Activated T-cell treated with anti-CD3 and anti-CD28 coated beads, Interleukin-2, amount 50 U/mL, for 4 hours (primary cell): ENCODE measurements around the gene BCL11B. TPM values are rescaled to one million over a fixed set of nuclear protein-coding genes. Genes with fewer than 3 reads are reported as not detected.
A peak's percentile ranks its signal among the peaks of the same experiment; 100 is the strongest.

Experiments used
- ATAC-seq, 2 donors: fragments of 200-7000 bp; cut with Tn5 transposase; one replicate each; pipeline ENCODE4 v1.10.0; 2021
- DNase-seq: peaks from one replicate; pipeline ENCODE4 v3.0.0-alpha.2; 2020
- H3K27me3 Mint-ChIP-seq: one replicate; pipeline ENCODE4 v1.8.0; 2021; ENCODE audit warnings: low read depth, mixed read lengths
- H3K36me3 Mint-ChIP-seq: one replicate; pipeline ENCODE4 v1.8.0; 2022; ENCODE audit warnings: mixed read lengths; ENCODE audit not compliant: insufficient read depth
- H3K4me1 Mint-ChIP-seq: one replicate; pipeline ENCODE4 v1.8.0; 2021; ENCODE audit warnings: low read depth, mixed read lengths
- H3K4me3 Mint-ChIP-seq: one replicate; pipeline ENCODE4 v1.8.0; 2021; ENCODE audit warnings: mild to moderate bottlenecking, moderate library complexity, mixed read lengths
- H3K9me3 Mint-ChIP-seq: one replicate; pipeline ENCODE4 v1.8.0; 2021; ENCODE audit warnings: mixed read lengths
- total RNA-seq, 3 donors: library from RNA; stranded (reverse); gene quantifications; one replicate each; pipeline ENCODE4 v1.2.1, GENCODE V29; 2021

BCL11B gene
- total RNA-seq, 3 donors from 2014 or later, result 54.6 to 64.6 (median 62.4) TPM

DNA sequence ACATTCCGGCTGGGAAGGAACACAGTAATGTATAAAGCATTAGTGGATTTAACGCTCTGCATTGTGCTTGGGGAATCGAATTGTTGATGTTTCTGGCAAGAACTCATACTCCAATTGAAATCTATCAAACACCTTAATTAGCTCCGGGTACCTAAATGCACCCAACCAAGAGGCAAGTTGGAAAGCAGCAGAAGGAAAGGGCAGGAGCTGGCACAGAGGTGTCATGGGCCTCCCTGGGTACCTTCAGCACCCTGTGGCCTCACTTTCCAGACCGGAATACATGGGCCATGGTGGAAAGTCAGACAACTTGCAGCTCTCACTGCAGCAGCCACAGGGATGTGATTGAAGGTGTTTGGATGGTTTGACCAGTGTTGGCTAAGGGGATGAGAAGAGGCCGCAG is 6.8 kb upstream of the BCL11B start:
- no peak for DNase-seq
- no peak for ATAC-seq
- H3K4me1 Mint-ChIP-seq, result peaks cover 33% of the 10 kb centered on the region

DNA sequence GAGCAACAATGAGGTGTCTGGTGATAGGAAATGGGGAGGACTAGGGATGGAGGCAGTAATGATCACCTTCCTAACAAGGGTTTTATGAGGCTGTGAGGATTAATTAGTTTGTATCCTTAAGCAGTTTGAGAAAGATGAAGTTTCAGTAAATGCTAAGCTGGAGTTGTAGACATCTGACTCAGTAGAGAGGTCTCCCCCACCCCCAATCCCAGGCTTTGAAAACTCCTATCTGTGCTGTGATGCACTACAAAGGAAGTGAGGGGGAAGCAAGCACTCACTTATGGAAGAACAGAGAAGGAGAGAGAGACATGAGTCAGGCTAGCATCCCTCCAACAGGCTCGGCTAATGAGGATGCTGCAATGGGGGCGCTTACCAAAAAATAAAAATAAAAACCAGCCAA is 5.5 kb upstream of the BCL11B start:
- no peak for DNase-seq
- no peak overlapping the region for H3K4me3 Mint-ChIP-seq
- H3K4me1 Mint-ChIP-seq, result peaks cover 40% of the 10 kb centered on the region

More for the DNA sequence above, 6.8 kb upstream of the BCL11B start:
- Mint-ChIP-seq H3K27me3 (no peaks in the 10 kb centered on the region), H3K36me3 (no peaks in the 10 kb centered on the region), H3K9me3 (no peaks in the 10 kb centered on the region), H3K4me3 (no peak overlapping the region)

DNA sequence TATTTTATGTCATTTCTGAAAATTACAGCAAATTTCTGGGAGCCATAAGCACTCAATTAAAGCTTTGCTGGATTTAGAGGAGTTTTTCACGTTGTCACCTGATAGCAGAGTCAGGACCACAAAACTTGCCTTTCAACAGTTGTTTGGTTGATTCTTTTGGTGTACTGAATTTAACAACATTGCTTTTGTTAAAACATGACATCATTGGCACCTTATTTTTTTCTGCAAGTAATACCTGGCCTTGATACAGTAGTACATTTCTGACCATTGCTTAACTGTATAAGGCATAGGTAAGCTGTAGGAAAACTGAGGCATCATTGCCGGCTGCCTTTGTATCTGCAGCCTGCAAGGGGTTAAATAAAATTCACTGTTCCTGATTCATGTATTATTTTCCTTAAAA is 4.5 kb upstream of the BCL11B start:
- no peaks in the 10 kb centered on the region for H3K9me3 Mint-ChIP-seq
- no peaks in the 10 kb centered on the region for H3K36me3 Mint-ChIP-seq
- DNase-seq (no peak), ATAC-seq (no peak)
- no peaks in the 10 kb centered on the region for H3K27me3 Mint-ChIP-seq
- no peak overlapping the region for H3K4me3 Mint-ChIP-seq
- H3K4me1 Mint-ChIP-seq, result peaks cover 43% of the 10 kb centered on the region

More for the DNA sequence above, 5.5 kb upstream of the BCL11B start:
- H3K27me3 Mint-ChIP-seq, result no peaks in the 10 kb centered on the region
- H3K36me3 Mint-ChIP-seq, result no peaks in the 10 kb centered on the region
- peak in 1 of 2 donors; percentile 15 for ATAC-seq
- no peaks in the 10 kb centered on the region for H3K9me3 Mint-ChIP-seq

DNA sequence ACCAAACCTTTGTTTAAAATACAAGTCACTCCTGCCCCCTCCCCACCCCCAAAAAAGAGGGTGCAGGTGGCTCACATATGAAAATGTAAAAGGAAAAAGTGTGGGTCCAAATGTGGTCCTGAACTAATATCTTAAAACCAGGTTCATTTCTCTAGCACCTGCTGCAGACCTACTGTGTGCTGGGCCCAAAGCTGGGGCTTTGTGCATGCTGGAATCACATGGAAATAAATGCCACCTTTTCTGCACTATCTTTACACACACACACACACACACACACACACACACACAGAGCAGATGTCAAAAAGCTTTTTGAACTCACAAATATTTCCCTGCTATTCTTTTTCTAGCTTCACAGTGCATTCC is 3.2 kb upstream of the BCL11B start:
- H3K36me3 Mint-ChIP-seq, result no peaks in the 10 kb centered on the region
- H3K27me3 Mint-ChIP-seq, result no peaks in the 10 kb centered on the region
- peak overlapping the region; percentile 87 for H3K4me3 Mint-ChIP-seq
- peaks cover 31% of the 10 kb centered on the region for H3K4me1 Mint-ChIP-seq
- H3K9me3 Mint-ChIP-seq, result no peaks in the 10 kb centered on the region
- ATAC-seq (no peak), DNase-seq (no peak)

DNA sequence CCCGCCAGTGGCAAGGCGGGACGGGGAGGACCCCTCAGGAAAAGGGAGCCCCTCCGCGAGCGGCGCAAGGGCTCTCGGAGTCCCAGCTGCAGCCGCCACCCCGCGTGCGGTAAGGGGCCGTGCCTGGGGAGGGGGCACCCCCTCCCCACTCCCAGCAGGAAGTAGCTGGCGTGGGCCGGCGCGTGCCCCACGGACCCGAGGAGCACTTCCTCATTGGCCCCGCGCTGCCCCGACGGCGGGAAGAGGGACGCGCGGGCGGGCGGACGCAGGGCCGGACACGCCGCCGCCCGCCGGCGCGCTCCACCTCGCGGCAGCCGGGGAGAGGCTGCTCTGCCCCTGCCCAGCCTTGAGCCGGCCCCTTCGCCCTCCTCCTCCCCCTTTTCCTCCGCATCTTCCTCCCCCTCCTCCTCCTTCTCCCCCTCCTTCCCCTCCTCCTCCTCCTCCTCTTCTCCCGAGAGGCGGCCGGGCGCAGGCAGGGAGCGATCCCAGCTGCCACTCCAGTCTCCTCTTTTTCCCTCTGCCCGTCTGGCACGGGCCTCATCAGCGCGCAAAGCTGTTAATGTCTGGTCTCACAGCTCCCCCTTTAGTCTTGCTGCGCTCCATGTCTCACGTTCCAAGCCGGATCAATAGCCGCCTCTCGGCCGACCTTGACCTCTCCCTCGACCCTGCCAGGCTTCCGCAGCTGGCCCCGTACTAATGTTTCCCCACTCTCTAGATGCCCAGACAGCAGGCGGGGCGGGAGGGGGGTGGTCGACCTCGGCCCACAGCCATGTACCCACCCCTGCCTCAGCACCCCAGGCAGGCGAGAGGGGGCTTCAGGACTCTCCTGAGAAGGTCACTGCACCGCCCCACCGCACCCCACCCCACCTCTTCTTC is 2.6 kb upstream of the BCL11B start:
- Mint-ChIP-seq H3K9me3 (no peaks in the 10 kb centered on the region), H3K4me3 (peak overlapping the region; percentile 99), H3K36me3 (no peaks in the 10 kb centered on the region), H3K27me3 (no peaks in the 10 kb centered on the region), H3K4me1 (peaks cover 31% of the 10 kb centered on the region)
- peak; percentile 13 to 14 for ATAC-seq
- DNase-seq, result peak; percentile 49

DNA sequence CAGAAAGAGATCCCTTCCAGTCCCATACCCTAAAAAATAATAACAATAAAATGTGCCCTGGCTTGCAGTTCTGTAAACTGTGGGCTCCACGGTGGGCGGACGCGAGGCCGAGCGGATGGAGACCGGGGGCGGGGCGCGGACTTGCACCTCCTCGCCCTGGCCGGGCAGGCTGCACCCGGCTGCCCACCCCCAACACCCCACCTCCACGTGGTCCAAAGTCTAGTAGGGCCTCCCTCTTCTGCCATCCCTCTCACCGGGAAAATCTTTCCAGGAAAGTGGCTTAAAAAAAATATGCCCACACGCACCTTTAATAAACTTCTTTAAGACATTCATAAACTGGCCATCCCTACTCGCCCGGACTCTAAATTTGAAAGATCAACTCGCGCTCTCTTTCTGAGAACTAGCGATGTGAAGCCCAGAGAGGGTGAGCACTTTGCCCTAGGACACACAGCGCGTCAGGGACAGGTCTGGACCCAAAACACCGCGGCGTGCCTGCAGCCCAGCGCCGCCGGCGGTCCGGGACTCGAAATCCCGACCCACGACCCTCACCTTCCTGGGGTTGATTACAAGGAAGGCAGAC is 1.9 kb upstream of the BCL11B start:
- H3K9me3 Mint-ChIP-seq, result no peaks in the 10 kb centered on the region

DNA sequence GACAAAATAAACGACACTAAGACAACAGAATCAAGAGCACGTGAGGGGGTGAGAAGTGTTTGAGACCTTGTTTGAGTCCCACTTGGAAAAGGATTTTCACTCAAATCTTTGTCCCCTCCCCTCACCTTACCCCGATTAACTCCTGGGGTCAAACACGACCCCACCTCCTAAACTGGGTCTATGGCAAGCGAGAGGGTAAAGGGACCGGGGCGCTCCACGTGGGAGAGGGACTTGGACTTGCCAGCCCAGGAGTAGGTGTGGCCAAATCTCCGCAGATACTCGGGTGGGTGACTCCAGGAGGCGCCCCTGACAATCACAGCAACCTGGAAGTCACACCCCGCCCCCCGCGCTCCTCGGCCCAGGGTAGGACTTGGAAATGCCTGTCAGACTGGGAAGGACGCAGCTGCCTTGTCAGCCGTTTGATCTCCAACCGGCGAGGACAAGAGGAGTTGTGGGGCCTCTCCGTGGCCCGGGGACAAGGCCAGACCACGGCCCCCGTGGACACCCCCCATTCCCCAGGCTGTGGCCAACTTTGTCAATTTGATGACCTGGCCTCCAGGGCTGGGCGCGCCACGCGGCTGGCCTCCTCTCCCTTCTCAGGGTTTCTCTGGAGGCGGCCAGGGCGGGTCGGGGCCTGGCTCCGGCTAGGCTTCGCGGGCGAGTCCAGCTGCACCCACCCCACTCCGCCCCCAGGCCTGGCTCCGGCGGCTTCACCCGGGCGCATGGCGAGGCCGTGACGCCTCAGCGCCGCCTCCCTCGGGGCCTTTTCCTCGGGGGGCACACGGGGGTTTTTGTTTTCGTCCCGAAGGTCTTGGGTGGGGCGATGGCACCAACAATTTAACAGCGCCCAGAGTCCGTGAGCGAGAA is 1.1 kb upstream of the BCL11B start:
- H3K36me3 Mint-ChIP-seq, result no peaks in the 10 kb centered on the region
- peak; percentile 2 for ATAC-seq

More for the DNA sequence above, 1.9 kb upstream of the BCL11B start:
- Mint-ChIP-seq H3K36me3 (no peaks in the 10 kb centered on the region), H3K27me3 (no peaks in the 10 kb centered on the region), H3K4me1 (peaks cover 31% of the 10 kb centered on the region), H3K4me3 (peak overlapping the region; percentile 99)
- DNase-seq (no peak), ATAC-seq (no peak)

DNA sequence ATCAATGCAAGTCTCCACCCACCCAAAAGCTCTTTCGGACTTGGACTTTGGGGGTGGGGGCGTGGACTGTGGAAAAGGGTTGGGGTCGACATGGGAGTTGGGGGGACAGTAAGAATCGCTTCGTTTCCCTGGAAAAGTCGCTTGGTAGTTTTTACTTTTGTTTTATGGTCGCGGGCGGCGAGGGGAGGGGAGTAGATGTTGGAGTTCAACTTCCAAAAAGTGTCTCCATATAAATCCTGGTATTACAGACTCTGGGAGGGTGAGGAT is 568 bp upstream of the BCL11B start:
- Mint-ChIP-seq H3K4me1 (peaks cover 38% of the 10 kb centered on the region), H3K27me3 (no peaks in the 10 kb centered on the region), H3K4me3 (peak overlapping the region; percentile 99), H3K9me3 (no peaks in the 10 kb centered on the region), H3K36me3 (no peaks in the 10 kb centered on the region)
- ATAC-seq, result no peak
- no peak for DNase-seq

More for the DNA sequence above, 1.1 kb upstream of the BCL11B start:
- Mint-ChIP-seq H3K27me3 (no peaks in the 10 kb centered on the region), H3K4me1 (peaks cover 35% of the 10 kb centered on the region), H3K9me3 (no peaks in the 10 kb centered on the region), H3K4me3 (peak overlapping the region; percentile 99)
- DNase-seq, result peak; percentile 51

DNA sequence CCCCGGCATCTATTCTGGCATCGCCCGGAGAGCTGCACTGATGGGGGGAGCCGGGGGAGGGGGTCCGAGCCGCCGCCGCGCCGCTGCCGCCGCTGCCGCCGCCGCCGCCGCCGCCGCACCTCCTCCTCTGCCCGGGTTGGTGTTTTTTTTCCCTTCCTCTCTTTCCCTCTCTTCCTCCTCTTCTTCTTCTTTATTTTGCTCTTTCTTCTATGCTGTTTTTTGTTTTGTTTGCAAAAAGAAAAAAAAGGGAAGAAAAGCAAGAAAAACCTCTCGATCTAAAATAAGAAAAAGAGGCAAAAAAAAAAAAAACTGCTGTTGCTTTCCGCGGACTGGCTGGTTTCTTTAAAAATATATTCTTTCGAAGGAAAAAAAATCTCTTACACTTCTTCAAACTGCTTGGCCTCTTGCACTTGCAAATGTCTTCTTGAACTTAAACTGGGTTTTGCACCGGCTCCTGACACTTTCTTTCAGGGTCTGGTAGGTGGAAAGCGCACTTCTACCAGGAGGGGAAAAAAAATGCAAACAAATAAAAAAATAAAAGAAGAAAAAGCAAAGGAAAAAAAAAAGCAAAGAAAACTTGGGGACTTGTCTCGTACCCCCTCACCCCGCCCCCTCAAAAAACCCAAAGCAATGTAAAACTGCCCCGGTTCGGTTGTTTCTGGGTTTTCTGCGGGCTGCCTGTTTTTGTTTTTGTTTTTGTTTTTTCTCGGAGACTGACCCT is 616 bp downstream of the BCL11B start:
- Mint-ChIP-seq H3K36me3 (no peaks in the 10 kb centered on the region), H3K4me3 (peak overlapping the region; percentile 99), H3K27me3 (no peaks in the 10 kb centered on the region), H3K4me1 (peaks cover 40% of the 10 kb centered on the region), H3K9me3 (no peaks in the 10 kb centered on the region)
- DNase-seq, result no peak
- no peak for ATAC-seq

DNA sequence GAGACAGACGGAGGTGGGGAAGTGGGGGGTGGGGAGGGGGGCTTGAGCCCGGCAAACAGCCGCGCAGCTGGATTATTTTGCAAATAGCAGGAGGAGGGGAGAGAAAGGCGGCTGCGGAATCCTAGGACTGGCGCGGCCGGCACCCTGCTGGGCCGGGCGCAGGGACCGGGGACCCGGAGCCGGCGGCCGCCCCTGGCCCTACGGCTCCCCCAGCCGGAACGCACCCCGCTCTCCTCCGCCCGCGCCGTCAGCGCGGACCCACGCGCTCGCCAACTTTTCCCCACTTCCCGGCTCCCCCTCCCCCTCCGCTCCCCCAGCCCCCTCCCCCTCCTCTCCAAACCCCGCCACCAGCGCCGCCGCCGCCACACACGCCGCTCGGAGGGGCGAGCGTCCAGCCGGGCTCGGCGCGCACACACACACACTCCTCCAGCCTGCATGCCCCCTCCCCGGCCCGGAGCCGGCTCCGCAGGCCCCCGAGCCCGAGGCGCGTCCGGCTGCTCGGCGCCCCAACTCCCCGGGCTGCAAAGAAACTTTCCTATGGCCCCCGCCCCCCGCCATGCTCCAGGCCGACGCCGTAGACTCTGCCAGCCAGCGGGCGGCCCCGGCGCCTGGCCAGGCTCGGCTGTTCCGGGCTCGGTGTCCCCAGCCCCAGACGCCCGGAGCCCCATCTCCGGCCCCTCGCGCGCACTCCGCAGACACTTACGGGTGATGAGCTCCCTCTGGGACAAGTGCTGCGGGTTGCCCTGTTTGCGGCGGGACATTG is 1.4 kb downstream of the BCL11B start:
- Mint-ChIP-seq H3K4me3 (peak overlapping the region; percentile 99), H3K27me3 (no peaks in the 10 kb centered on the region), H3K4me1 (peaks cover 42% of the 10 kb centered on the region), H3K9me3 (no peaks in the 10 kb centered on the region), H3K36me3 (no peaks in the 10 kb centered on the region)
- DNase-seq, result no peak
- no peak for ATAC-seq

DNA sequence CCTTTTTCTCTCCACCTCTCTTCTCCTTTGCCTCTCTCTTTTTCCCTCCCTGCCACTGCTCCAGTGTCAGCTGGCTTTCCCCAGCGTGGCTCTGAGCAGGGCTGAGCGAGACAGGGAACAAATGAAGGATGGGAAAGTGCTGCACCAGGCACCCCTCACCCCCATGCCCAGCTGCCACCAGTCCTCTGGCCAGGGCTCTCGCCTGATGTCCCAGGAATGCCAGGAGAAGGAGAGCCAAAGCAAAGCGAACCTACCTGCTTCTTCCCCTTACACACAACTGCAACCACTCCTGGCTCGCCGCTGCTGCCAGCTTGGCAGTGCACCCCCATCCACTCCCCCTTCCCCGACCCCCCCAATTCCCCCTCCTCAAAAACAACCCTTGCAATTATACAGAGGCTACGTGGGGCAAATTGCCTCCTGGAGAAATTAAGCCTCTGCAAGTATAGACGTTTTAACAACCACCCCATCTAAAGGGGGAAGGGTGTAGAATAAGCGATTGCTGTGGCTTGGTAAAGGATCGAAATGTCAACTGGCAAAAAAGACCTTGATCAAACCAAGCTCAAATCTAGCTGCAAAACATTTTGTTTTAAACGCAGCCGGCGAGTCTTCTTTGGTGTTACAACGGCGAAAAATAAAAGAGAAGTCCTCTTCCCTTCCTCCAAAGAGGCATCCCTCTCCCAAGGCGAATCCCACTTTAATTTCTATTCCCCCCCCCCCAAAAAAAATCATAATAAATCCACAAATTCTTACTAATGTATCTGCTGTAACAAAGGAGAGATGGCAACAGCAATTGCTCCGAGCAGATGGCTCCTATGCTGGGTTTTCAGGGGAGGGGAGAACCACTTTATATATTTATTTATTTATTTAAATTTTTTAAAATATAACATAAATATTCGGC is 2.9 kb downstream of the BCL11B start:
- Mint-ChIP-seq H3K4me3 (peak overlapping the region; percentile 90), H3K36me3 (peaks cover 2% of the 10 kb centered on the region), H3K27me3 (no peaks in the 10 kb centered on the region), H3K4me1 (peaks cover 55% of the 10 kb centered on the region), H3K9me3 (no peaks in the 10 kb centered on the region)
- no peak for ATAC-seq
- no peak for DNase-seq

DNA sequence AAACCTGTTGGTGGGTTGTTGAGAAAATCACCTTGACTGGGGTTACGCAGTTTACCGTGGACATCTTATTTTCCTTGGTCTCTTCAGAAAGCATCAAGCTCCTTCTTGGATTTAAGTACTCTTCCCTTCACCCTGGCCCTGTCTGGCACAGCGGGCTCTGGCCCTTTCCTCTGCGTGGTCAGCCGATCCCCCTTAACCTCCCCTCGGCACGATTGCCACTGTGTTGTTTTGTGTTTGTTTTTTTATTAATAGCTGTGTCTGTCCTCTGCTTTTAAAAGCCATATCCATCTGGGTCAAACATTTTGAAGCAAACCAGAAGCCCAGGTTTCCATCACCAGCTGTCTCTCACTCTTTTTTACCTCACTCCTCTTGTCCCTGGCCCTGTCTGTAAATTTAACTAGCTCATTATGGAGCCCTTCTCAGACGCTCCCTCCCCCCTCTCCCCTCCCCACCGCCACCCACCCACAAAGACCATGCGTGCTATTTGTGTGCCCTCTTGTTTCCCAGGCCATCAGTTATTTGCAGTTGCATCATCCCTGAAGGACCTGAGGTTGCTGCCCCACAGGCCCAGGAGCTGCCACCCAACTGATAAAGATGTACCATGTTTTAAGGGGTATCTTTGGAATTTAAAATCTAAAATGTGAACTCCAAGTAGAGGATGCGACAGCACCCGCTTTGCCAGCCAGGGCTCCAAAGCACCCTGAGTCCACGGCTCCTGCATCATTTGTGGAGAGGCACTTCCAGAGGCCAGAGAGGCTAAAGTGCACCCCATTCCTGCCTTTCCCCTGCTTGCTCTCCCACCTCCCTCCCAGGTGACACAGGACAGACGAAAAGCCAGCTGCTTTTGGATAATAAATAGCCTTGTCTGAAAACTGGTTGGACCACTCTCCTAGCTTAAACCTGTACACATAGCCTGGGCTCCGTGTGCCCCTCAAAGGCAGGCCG is 3.9 kb downstream of the BCL11B start:
- H3K27me3 Mint-ChIP-seq, result no peaks in the 10 kb centered on the region
- H3K9me3 Mint-ChIP-seq, result no peaks in the 10 kb centered on the region
- peaks cover 61% of the 10 kb centered on the region for H3K4me1 Mint-ChIP-seq
- ATAC-seq, result no peak
- peaks cover 2% of the 10 kb centered on the region for H3K36me3 Mint-ChIP-seq
- peak overlapping the region; percentile 90 for H3K4me3 Mint-ChIP-seq
- no peak for DNase-seq
